Subcutaneous adipose tissue (tissue), 4 donors: ENCODE results near the gene MTUS2. TPM values are rescaled to one million over a fixed set of nuclear protein-coding genes. Genes with fewer than 3 reads are reported as not detected.

Experiments
- CTCF ChIP-seq: fragments of 450-650 bp; IDR thresholded peaks from one replicate; pipeline ENCODE4 v1.5.1; 2016; ENCODE audit warnings: low read depth, mild to moderate bottlenecking, control low read depth, antibody characterized with exemption, moderate library complexity
- total RNA-seq, 4 donors: library from RNA; depleted of rRNA; stranded (reverse); fragments of >200 nt; gene quantifications; one replicate each; pipeline ENCODE4 v1.1.0, GENCODE V29; 2016

MTUS2 gene
- total RNA-seq, 4 donors from 2014 or later = not detected

- TF ChIP-seq CTCF = no peak
Measured at GRCh38 chr13:29435125-29435911, 615.2 kb downstream of the MTUS2 start.

DNA sequence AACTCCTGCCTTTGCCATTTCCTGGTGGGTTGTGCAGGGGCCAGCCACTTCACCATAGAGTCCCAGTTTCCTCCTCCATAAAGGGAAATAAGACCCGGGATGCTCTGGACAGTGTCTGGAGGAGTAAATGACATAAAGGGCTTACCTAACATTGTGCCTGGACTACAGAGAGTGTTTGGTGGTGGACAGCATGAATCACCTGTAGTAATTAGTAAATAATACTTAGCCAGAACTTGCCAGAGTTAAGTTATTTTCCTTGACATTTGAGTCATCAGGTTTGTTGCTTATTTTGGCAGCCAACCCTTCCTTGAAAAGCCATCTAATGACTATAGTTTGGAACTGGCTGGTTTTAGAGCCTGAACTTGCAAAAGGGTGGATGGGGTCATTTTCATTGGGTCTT, 616.2 kb downstream of the MTUS2 start:
- no peak for TF ChIP-seq CTCF

GRCh38 chr13:29436721-29437280, 616.7 kb downstream of the MTUS2 start:
- no peak for TF ChIP-seq CTCF

DNA sequence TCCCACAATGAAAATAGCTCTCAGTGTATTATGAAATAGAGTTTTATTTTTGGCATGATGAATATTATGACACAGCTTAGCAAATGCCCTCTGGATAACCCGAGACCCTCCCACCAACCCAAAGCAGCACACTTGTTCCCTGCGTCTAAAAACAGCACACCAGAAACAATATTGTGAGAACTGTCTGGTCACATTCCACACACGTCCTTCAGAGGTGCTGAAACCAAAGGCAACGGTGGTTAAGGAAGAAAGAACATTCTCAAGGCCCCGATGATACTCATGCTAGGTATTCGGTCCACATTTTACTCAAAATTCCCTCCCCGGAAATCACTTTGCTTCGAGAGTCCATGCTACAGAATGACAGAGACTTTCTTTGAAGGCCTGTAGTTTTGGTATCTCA, 618.6 kb downstream of the MTUS2 start:
- no peak for TF ChIP-seq CTCF

DNA sequence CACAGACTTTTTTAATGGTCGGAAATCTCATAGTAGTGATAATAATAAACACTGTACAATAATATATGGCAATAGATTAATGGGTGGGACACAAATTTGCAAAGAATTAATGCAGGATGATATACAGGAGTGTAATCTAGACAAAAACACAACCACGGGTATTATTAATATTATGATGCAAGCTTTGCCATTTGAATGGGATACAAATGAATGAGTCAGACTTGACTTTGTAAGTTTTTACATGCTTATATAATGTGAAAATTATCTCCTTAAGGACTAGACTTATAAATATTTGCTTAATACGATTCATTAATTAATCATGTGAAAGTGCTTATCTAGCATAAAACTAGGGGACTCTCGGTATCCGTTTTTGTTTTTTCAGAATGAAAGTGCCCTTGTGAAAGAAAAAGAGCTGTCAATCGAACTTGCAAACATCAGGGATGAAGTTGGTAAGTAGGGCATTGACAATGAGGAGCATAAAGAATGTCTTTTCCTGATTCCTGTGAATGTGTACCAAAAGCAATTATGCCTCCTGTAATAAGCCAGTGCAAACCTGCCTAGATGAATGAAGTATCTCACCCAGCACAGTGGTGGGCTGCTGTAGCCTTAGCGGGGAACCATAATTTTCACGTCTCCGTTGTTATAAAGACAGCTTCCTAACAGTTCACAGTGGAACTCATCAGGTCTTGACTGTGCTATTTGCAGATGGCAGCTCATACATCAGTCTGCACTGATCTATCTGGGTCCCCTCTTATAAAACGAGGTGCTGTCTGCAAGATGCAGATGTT, 619.7 kb downstream of the MTUS2 start:
- TF ChIP-seq CTCF = no peak

DNA sequence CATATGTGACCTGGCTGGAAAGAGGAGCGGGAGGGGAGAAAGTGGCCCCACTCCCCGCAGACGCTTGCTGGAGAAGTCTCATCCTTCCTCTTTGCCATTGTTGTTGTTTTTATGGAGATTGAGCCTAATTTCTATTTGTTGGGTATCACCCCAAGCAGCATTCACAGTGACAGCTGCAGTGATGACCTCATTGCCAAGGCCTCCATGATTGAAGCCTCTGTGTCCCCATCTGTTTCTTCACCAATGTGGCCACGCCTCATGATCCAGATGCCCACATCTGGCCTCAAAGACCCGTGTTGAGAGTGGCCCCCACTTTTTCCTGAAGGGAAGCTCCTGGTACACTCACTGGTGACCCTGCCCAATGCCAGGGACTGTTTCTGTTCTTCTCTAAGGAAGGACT, 621.2 kb downstream of the MTUS2 start:
- no peak for TF ChIP-seq CTCF

- no peak for TF ChIP-seq CTCF
Measured at GRCh38 chr13:29446016-29446415, 625.9 kb downstream of the MTUS2 start.
